K562 (cell line): Measurements from ENCODE around the gene ATXN1. TPM values are rescaled to one million over a fixed set of nuclear protein-coding genes. Genes with fewer than 3 reads are reported as not detected.

Experiments
- ATAC-seq: fragments of 200-7000 bp; cut with Tn5 transposase; 3 replicates; pipeline ENCODE4 v1.9.1; 2020; ENCODE audit warnings: moderate library complexity
- BruUV-seq: library from RNA; stranded (reverse); fragments of 400-500 nt; replicated peaks from 2 replicates; lab custom pipeline; 2021; lab: Mats Ljungman, UMichigan
- CTCF ChIA-PET: fragments of 300-600 bp; formaldehyde crosslinking; extraction: SDS; loops from one replicate; lab custom pipeline; 2021; ENCODE audit warnings: low intra/inter-chr PET ratio; lab: Yijun Ruan, JAX
- POLR2A ChIA-PET: fragments of 300-600, 350-650 bp; sonication (Branson Sonifier 250); formaldehyde crosslinking; extraction: SDS; loops from one replicate; lab custom pipeline; 2021; ENCODE audit warnings: antibody characterized with exemption, inconsistent platforms; lab: Yijun Ruan, JAX
- DNase-seq, 4 experiments: peaks; one replicate each; pipeline versions ENCODE4 v3.0.0 to v3.0.0-alpha.2; 2011 to 2018; ENCODE audit warnings: low spot score in 3 of 4, mixed read lengths in 3 of 4; ENCODE audit errors: extremely low read depth in 1 of 4
- FAIRE-seq: peaks from 2 replicates; lab custom pipeline; 2011; peaks lifted over from hg19 to GRCh38; lab: Jason Lieb, UNC
- H2AFZ ChIP-seq: 2 replicates; pipeline ENCODE4 v1.6.0; 2011; ENCODE audit warnings: low read depth, low read length, control low read depth, inconsistent platforms
- H3K27ac ChIP-seq: fragments of 200-600 bp; 3 replicates; pipeline ENCODE4 v1.8.0; 2011; ENCODE audit warnings: low read depth, mild to moderate bottlenecking, control low read depth, inconsistent platforms, low read length, moderate library complexity, mixed read lengths; ENCODE audit errors: extremely low read depth
- H3K27me3 ChIP-seq, 2 experiments: fragments of 300-600 bp in 1 of 2; 2 replicates in 1 of 2; 3 replicates in 1 of 2; pipeline versions ENCODE4 v1.6.0 to v1.8.0; 2011; ENCODE audit warnings: inconsistent platforms in 2 of 2, low read length in 2 of 2, mild to moderate bottlenecking in 1 of 2, mixed read lengths in 1 of 2, moderate library complexity in 1 of 2; ENCODE audit not compliant: control insufficient read depth in 2 of 2, insufficient read depth in 2 of 2
- H3K36me3 ChIP-seq: fragments of 300-600 bp; 3 replicates; pipeline ENCODE4 v1.8.0; 2011; ENCODE audit warnings: mild to moderate bottlenecking, low read length, inconsistent platforms; ENCODE audit not compliant: control insufficient read depth, insufficient read depth
- H3K4me1 ChIP-seq, 2 experiments: fragments of 200-600 bp in 1 of 2; replicated peaks in 1 of 2; 2 replicates in 1 of 2; 3 replicates in 1 of 2; pipeline versions ENCODE4 v1.5.1 to v1.8.0; 2011; ENCODE audit warnings: inconsistent platforms in 2 of 2, low read length in 2 of 2, mild to moderate bottlenecking in 1 of 2, mixed read lengths in 1 of 2, moderate library complexity in 1 of 2; ENCODE audit not compliant: control insufficient read depth in 2 of 2, insufficient read depth in 2 of 2
- H3K4me2 ChIP-seq: 2 replicates; pipeline ENCODE4 v1.6.1; 2011; ENCODE audit warnings: low read length, control low read depth, inconsistent platforms, mixed read lengths; ENCODE audit not compliant: insufficient read depth
- H3K4me3 ChIP-seq: fragments of 200-600 bp; sonication (generic), shearing (Covaris generic); 2 replicates; pipeline ENCODE4 v1.5.1; 2016; ENCODE audit warnings: control low read depth, inconsistent platforms
- H3K79me2 ChIP-seq: fragments of 200-600 bp; 3 replicates; pipeline ENCODE4 v1.8.0; 2011; ENCODE audit warnings: low read length, inconsistent platforms; ENCODE audit not compliant: control insufficient read depth, insufficient read depth
- H3K9ac ChIP-seq, 2 experiments: 2 replicates each; pipeline versions ENCODE4 v1.6.0 to v1.6.1; 2011; ENCODE audit warnings: low read depth in 2 of 2, low read length in 2 of 2, control low read depth in 1 of 2, inconsistent platforms in 1 of 2, mild to moderate bottlenecking in 1 of 2, mixed read lengths in 1 of 2; ENCODE audit not compliant: insufficient read depth in 1 of 2
- H3K9me1 ChIP-seq: one replicate; pipeline ENCODE4 v1.6.0; 2011; ENCODE audit warnings: inconsistent platforms, mild to moderate bottlenecking, low read length, moderate library complexity; ENCODE audit not compliant: control insufficient read depth, insufficient read depth
- H3K9me3 ChIP-seq: replicated peaks from 2 replicates; pipeline ENCODE4 v1.5.1; 2011; ENCODE audit warnings: low read depth, low read length, inconsistent platforms; ENCODE audit not compliant: control insufficient read depth, insufficient read depth
- H4K20me1 ChIP-seq: replicated peaks from 2 replicates; pipeline ENCODE4 v1.6.1; 2011; ENCODE audit warnings: low read length, inconsistent platforms, mixed read lengths; ENCODE audit not compliant: control insufficient read depth, insufficient read depth
- ARNT ChIP-seq, 2 experiments: fragments of 450-650 bp; IDR thresholded peaks; 2 replicates each; pipeline ENCODE4 v1.6.1; 2016; ENCODE audit warnings: mild to moderate bottlenecking in 1 of 2
- BRF2 ChIP-seq: IDR thresholded peaks from 3 replicates; pipeline ENCODE4 v1.6.1; 2011; ENCODE audit warnings: borderline replicate concordance, mild to moderate bottlenecking; ENCODE audit not compliant: insufficient read length, insufficient read depth
- CREB3L1 ChIP-seq: fragments of 450-650 bp; IDR thresholded peaks from 2 replicates; pipeline ENCODE4 v1.6.1; 2014; ENCODE audit warnings: low read depth, mild to moderate bottlenecking, moderate library complexity, borderline replicate concordance
- E2F4 ChIP-seq: sonication (generic); formaldehyde crosslinking; IDR thresholded peaks from 2 replicates; pipeline ENCODE4 v1.8.0; 2022; ENCODE audit warnings: mild to moderate bottlenecking, low read depth, missing genetic modification reagents
- KLF1 ChIP-seq: fragments of 450-650 bp; IDR thresholded peaks from 2 replicates; pipeline ENCODE4 v1.6.1; 2016; ENCODE audit warnings: missing genetic modification characterization, missing compliant biosample characterization
- SNAPC5 ChIP-seq: fragments of 250-450 bp; sonication (Bioruptor Pico); IDR thresholded peaks from 2 replicates; pipeline ENCODE4 v1.8.0; 2021; ENCODE audit warnings: moderate library complexity, mild to moderate bottlenecking, inconsistent platforms
- XRCC5 ChIP-seq: fragments of 200-400 bp; formaldehyde crosslinking; IDR thresholded peaks from 2 replicates; pipeline ENCODE4 v1.6.1; 2017; ENCODE audit warnings: low read depth, mild to moderate bottlenecking, low read length
- ZBTB9 ChIP-seq: fragments of 450-650 bp; formaldehyde crosslinking; IDR thresholded peaks from 2 replicates; pipeline ENCODE4 v1.4.0; 2020; ENCODE audit warnings: mild to moderate bottlenecking, moderate library complexity
- ZNF174 ChIP-seq: fragments of 250-450 bp; sonication (Bioruptor Pico); IDR thresholded peaks from 2 replicates; pipeline ENCODE4 v1.4.0; 2020; ENCODE audit warnings: mild to moderate bottlenecking
- ZNF584 ChIP-seq: fragments of 200-800 bp; sonication (Bioruptor generic); IDR thresholded peaks from 2 replicates; pipeline ENCODE4 v1.6.1; 2016; ENCODE audit warnings: low read depth, mild to moderate bottlenecking, missing genetic modification characterization, missing compliant biosample characterization
- WGBS: fragments of 100-300 bp; shearing (Covaris generic); methylation state at CpG from one replicate; pipeline ENCODE4 v1.1.6; 2016; ENCODE audit warnings: low coverage, mixed read lengths; ENCODE audit not compliant: insufficient coverage; ENCODE audit errors: missing lambda C conversion rate; 5-methylcytosine and 5-hydroxymethylcytosine counted together
- in situ Hi-C: fragments of 300-500 bp; cut with MboI; formaldehyde crosslinking; loops from 4 replicates; pipeline ENCODE4 v1.15.0; 2018; ENCODE audit warnings: inconsistent platforms, mixed read lengths
- intact Hi-C: fragments of 100-400 bp; cut with micrococcal nuclease; formaldehyde crosslinking; loops from 2 replicates; pipeline ENCODE4 v1.14.2; 2022
- polyA plus RNA-seq, 8 experiments: library from polyadenylated mRNA; depleted of rRNA in 4 of 8; stranded (reverse) in 5 of 8; unstranded in 3 of 8; fragments of >200 nt; fragmentation: Nextera tagmentation in 2 of 8; fragmentation: Illumina TruSeq in 1 of 8; extraction: Ambion mirVana in 2 of 8; extraction: Trizol in 1 of 8; gene quantifications; 2 replicates each; pipeline versions ENCODE4 v1.2.1 to v1.2.3, GENCODE V29; 2011 to 2014; ENCODE audit warnings: inconsistent platforms in 1 of 8, missing spikeins in 1 of 8
- total RNA-seq, 7 experiments: library from RNA; depleted of rRNA in 6 of 7; stranded (reverse); fragments of >200 nt in 6 of 7; fragmentation: Illumina TruSeq in 2 of 7; extraction: Trizol in 2 of 7; gene quantifications; 2 replicates each; pipeline versions ENCODE4 v1.2.1 to v1.2.3, GENCODE V29; 2011 to 2021; ENCODE audit warnings: low replicate concordance in 1 of 7

Gene ATXN1
- total and polyA plus RNA-seq, 9 of the 15 experiments (the other 6 are each of a cell fraction or from before 2014, with no cell fraction given), result under 0.01 to 1.2 (median 0.58) TPM

- ATAC-seq (no peak), DNase-seq (no peak), FAIRE-seq (no peak)
- Histone ChIP-seq H3K9ac (no peak overlapping the region), H3K27me3 (peaks cover 4 to 19% of the 10 kb centered on the region in 2 experiments), H4K20me1 (no peaks in the 10 kb centered on the region), H2AFZ (no peak overlapping the region), H3K79me2 (no peaks in the 10 kb centered on the region), H3K9me3 (no peaks in the 10 kb centered on the region), H3K4me2 (no peak overlapping the region), H3K9me1 (no peaks in the 10 kb centered on the region), H3K36me3 (no peaks in the 10 kb centered on the region), H3K4me3 (no peak overlapping the region), H3K4me1 (no peaks in the 10 kb centered on the region), H3K27ac (no peak overlapping the region)
- 1% methylated on average over 7 of the region's 7 CpGs for WGBS
- CTCF ChIA-PET, result no interaction called here
- intact Hi-C loops (no loop called here), in situ Hi-C loops (no loop called here)
- TF ChIP-seq ZNF584 (CRISPR knock-in tag), result no peak
- TF ChIP-seq KLF1 (tag), result no peak
- no peak for TF ChIP-seq ZNF174
- no peak for TF ChIP-seq BRF2
- TF ChIP-seq SNAPC5 (CRISPR knock-in tag), result no peak
- TF ChIP-seq ZBTB9 (CRISPR knock-in tag), result no peak
- no peak for TF ChIP-seq E2F4 (CRISPR knock-in tag)
- TF ChIP-seq XRCC5, result no peak
- no peak for TF ChIP-seq CREB3L1
- TF ChIP-seq ARNT (IDR thresholded peaks at IDR 0.05), result no peak
- no TSS peak for BruUV-seq
- POLR2A ChIA-PET, result no interaction called here
Observed at GRCh38 chr6:16450821-16451220, 310.4 kb downstream of the ATXN1 start.
